ENCODE data around the gene MMP2.

The MMP2 gene

DNA sequence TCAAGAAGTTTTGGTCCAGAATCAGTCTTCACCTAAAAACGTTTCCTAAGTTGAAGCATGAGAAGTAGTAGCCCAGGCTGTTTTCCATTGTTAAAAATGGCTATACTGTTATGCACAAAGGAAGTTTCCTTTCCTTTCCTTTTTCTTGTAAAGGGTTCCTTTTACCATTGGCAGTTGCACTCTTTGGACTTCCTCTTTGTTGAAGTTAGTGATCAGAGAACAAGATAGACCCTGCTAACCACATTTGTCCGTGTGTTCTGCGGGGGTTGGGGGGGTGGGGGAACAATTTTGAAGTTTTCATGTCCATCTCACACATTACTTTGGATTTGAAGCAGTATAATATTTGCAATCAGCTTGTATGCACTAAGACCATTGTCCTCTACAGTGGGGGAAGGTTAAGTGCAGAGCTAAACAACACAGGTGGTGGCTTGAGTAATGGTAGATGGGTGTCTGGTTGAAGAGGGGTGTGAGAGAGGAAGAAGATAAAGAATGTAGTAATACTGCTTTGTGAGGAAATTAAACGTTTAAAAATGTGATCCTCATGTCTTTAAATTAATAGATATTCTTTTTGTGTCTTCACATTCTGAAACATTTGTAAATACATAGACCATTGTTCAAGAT lies 31.3 kb downstream of the MMP2 start:
- no peak for DNase-seq

DNA sequence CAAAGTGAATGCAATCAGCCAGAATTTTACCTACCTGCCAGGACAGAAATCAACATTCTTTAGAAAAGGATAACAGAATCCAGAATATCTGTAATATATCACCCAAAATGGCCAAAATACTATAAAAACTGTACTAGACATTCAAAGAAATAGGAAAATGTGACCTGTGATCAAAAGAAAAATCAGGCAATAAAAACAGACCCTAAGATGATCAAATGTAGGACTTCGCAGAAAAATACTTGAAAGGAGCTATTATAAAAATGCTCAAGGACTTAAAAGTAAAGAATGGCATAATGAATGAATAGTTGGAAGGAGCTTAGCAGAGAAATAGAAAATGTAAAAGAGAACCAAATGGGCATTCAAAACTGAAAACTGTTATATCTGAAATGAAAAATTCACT lies 33.9 kb downstream of the MMP2 start:
- Histone ChIP-seq H3K14ac (ENCODE audit: low read length) (no peak overlapping the region), H2BK5ac (ENCODE audit: low read depth, low read length, poor library complexity) (no peak overlapping the region), H3K79me1 (ENCODE audit: low read length) (peaks cover 9% of the 10 kb centered on the region), H3K4me3 (ENCODE audit: low read depth, low read length) (no peak overlapping the region), H2AFZ (ENCODE audit: insufficient read depth, low read length, poor library complexity) (no peak overlapping the region), H4K91ac (ENCODE audit: low read depth, low read length) (no peak overlapping the region), H3K27me3 (ENCODE audit: insufficient read depth, low read length) (no peaks in the 10 kb centered on the region), H3K18ac (ENCODE audit: low read length) (no peak overlapping the region), H2BK12ac (ENCODE audit: low read length) (no peak overlapping the region), H3K36me3 (ENCODE audit: control insufficient read depth in 1 of 2, insufficient read depth in 2 of 2, low read length in 2 of 2) (peaks cover 4 to 9% of the 10 kb centered on the region in 2 experiments), H3K9ac (ENCODE audit: low read length) (no peak overlapping the region), H3K4me1 (ENCODE audit: control insufficient read depth in 1 of 2, insufficient read depth in 2 of 2, low read length in 2 of 2) (peaks cover 0 to 3% of the 10 kb centered on the region in 2 experiments), H4K12ac (ENCODE audit: low read depth, low read length) (no peak overlapping the region), H2BK120ac (ENCODE audit: insufficient read depth, low read length, poor library complexity) (no peak overlapping the region), H3K27ac (ENCODE audit: low read depth, low read length) (no peak overlapping the region), H4K8ac (ENCODE audit: low read depth, low read length) (no peak overlapping the region), H3K23ac (ENCODE audit: low read length) (no peak overlapping the region), H3K4ac (ENCODE audit: low read depth, low read length) (no peak overlapping the region), H3K4me2 (ENCODE audit: low read length) (no peak overlapping the region), H3K79me2 (ENCODE audit: control insufficient read depth, insufficient read depth, low read length, poor library complexity) (peaks cover 12% of the 10 kb centered on the region), H2AK5ac (ENCODE audit: low read length) (no peak overlapping the region), H3K9me3 (ENCODE audit: insufficient read depth, low read depth, low read length) (no peaks in the 10 kb centered on the region)
- WGBS (ENCODE audit: extremely low coverage, insufficient coverage, insufficient read length): no CpG with 5 or more reads among the region's 1 CpG
- no peak for DNase-seq

More for the DNA sequence above, 31.3 kb downstream of the MMP2 start:
- H3K9me3 ChIP-seq (ENCODE audit: insufficient read depth, low read depth, low read length): no peaks in the 10 kb centered on the region
- H2BK120ac ChIP-seq (ENCODE audit: insufficient read depth, low read length, poor library complexity): peak overlapping the region; percentile 41
- H3K27ac ChIP-seq (ENCODE audit: low read depth, low read length): peak overlapping the region; percentile 90
- H2BK12ac ChIP-seq (ENCODE audit: low read length): no peak overlapping the region
- H2AFZ ChIP-seq (ENCODE audit: insufficient read depth, low read length, poor library complexity): no peak overlapping the region
- peak overlapping the region; percentile 68 for H3K4me2 ChIP-seq (ENCODE audit: low read length)
- no peak overlapping the region for H3K4me3 ChIP-seq (ENCODE audit: low read depth, low read length)
- H3K4me1 ChIP-seq (ENCODE audit: control insufficient read depth in 1 of 2, insufficient read depth in 2 of 2, low read length in 2 of 2): peaks cover 0 to 3% of the 10 kb centered on the region in 2 experiments
- no peak overlapping the region for H3K18ac ChIP-seq (ENCODE audit: low read length)
- no peaks in the 10 kb centered on the region for H3K27me3 ChIP-seq (ENCODE audit: insufficient read depth, low read length)
- H3K36me3 ChIP-seq (ENCODE audit: control insufficient read depth in 1 of 2, insufficient read depth in 2 of 2, low read length in 2 of 2): peaks cover 19 to 28% of the 10 kb centered on the region in 2 experiments
- no peak overlapping the region for H4K12ac ChIP-seq (ENCODE audit: low read depth, low read length)
- H3K79me2 ChIP-seq (ENCODE audit: control insufficient read depth, insufficient read depth, low read length, poor library complexity): peaks cover 12% of the 10 kb centered on the region
- H3K79me1 ChIP-seq (ENCODE audit: low read length): peaks cover 10% of the 10 kb centered on the region
- WGBS (ENCODE audit: extremely low coverage, insufficient coverage, insufficient read length): no CpG with 5 or more reads among the region's 4 CpGs
- H3K4ac ChIP-seq (ENCODE audit: low read depth, low read length): peak overlapping the region; percentile 90
- H3K23ac ChIP-seq (ENCODE audit: low read length): no peak overlapping the region
- peak overlapping the region; percentile 57 for H2BK5ac ChIP-seq (ENCODE audit: low read depth, low read length, poor library complexity)
- no peak overlapping the region for H2AK5ac ChIP-seq (ENCODE audit: low read length)
- H4K8ac ChIP-seq (ENCODE audit: low read depth, low read length): no peak overlapping the region
- peak overlapping the region; percentile 73 for H3K9ac ChIP-seq (ENCODE audit: low read length)
- H3K14ac ChIP-seq (ENCODE audit: low read length): peak overlapping the region; percentile 26
- H4K91ac ChIP-seq (ENCODE audit: low read depth, low read length): peak overlapping the region; percentile 42

DNA sequence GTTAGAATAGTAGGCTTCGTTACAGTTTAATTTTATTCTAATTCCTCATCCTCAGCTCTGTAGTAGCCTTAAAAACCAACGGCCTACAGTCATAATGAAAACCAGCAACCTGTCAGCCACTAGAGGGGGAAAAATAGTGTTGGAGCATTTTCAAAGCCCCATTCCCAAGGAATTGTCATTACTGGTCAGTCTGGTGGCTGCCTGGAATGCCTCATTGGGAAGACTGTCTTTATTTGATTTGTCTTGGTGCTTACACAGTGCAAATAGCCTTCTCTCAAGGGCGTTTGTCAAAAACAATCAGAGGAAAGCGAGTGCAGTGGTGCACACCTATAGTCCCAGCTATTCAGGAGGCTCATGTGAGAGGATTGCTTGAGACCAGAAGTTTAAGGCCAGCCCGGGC lies 34.6 kb downstream of the MMP2 start:
- Histone ChIP-seq H4K12ac (ENCODE audit: low read depth, low read length) (no peak overlapping the region), H3K14ac (ENCODE audit: low read length) (no peak overlapping the region), H4K8ac (ENCODE audit: low read depth, low read length) (no peak overlapping the region), H2BK5ac (ENCODE audit: low read depth, low read length, poor library complexity) (no peak overlapping the region), H2AK5ac (ENCODE audit: low read length) (no peak overlapping the region), H3K4ac (ENCODE audit: low read depth, low read length) (peak overlapping the region; percentile 49), H3K79me1 (ENCODE audit: low read length) (peaks cover 9% of the 10 kb centered on the region), H3K4me1 (ENCODE audit: control insufficient read depth in 1 of 2, insufficient read depth in 2 of 2, low read length in 2 of 2) (peaks cover 0 to 3% of the 10 kb centered on the region in 2 experiments), H3K18ac (ENCODE audit: low read length) (no peak overlapping the region), H3K4me3 (ENCODE audit: low read depth, low read length) (no peak overlapping the region), H3K27ac (ENCODE audit: low read depth, low read length) (no peak overlapping the region), H2BK120ac (ENCODE audit: insufficient read depth, low read length, poor library complexity) (no peak overlapping the region), H3K23ac (ENCODE audit: low read length) (no peak overlapping the region), H3K36me3 (ENCODE audit: control insufficient read depth in 1 of 2, insufficient read depth in 2 of 2, low read length in 2 of 2) (peaks cover 4 to 9% of the 10 kb centered on the region in 2 experiments), H2BK12ac (ENCODE audit: low read length) (no peak overlapping the region), H3K4me2 (ENCODE audit: low read length) (no peak overlapping the region), H3K9ac (ENCODE audit: low read length) (no peak overlapping the region), H3K27me3 (ENCODE audit: insufficient read depth, low read length) (no peaks in the 10 kb centered on the region), H3K79me2 (ENCODE audit: control insufficient read depth, insufficient read depth, low read length, poor library complexity) (peaks cover 12% of the 10 kb centered on the region), H2AFZ (ENCODE audit: insufficient read depth, low read length, poor library complexity) (no peak overlapping the region), H3K9me3 (ENCODE audit: insufficient read depth, low read depth, low read length) (no peaks in the 10 kb centered on the region), H4K91ac (ENCODE audit: low read depth, low read length) (no peak overlapping the region)
- peak in 1 of 2 donors; percentile 26 for DNase-seq
- WGBS (ENCODE audit: extremely low coverage, insufficient coverage, insufficient read length): no CpG with 5 or more reads among the region's 5 CpGs

DNA sequence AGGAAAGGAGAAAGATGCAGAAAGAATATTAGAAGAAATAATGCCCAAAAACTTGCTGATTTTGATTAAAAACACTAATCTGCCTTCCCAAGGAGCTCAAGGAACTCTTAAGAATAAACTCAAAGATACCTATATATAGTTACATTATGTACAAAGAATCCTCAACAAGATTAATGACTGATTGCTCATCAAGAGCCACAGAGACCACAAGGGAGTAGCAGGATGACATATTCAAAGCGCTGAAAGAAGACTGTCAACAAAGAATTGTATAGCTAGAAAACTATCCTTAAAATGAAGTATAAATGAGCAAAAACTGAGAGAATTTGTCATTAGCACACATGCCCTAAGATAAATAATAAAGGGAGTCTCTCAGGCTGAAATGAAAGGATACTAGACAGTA lies 36.1 kb downstream of the MMP2 start:
- H3K18ac ChIP-seq (ENCODE audit: low read length): no peak overlapping the region
- no peak overlapping the region for H3K9ac ChIP-seq (ENCODE audit: low read length)
- H3K9me3 ChIP-seq (ENCODE audit: insufficient read depth, low read depth, low read length): no peaks in the 10 kb centered on the region
- H4K12ac ChIP-seq (ENCODE audit: low read depth, low read length): no peak overlapping the region
- H2BK120ac ChIP-seq (ENCODE audit: insufficient read depth, low read length, poor library complexity): no peak overlapping the region
- no CpG with 5 or more reads among the region's 1 CpG for WGBS (ENCODE audit: extremely low coverage, insufficient coverage, insufficient read length)
- no peak overlapping the region for H3K27ac ChIP-seq (ENCODE audit: low read depth, low read length)
- H3K4me3 ChIP-seq (ENCODE audit: low read depth, low read length): no peak overlapping the region
- H3K23ac ChIP-seq (ENCODE audit: low read length): no peak overlapping the region
- peaks cover 0 to 3% of the 10 kb centered on the region in 2 experiments for H3K4me1 ChIP-seq (ENCODE audit: control insufficient read depth in 1 of 2, insufficient read depth in 2 of 2, low read length in 2 of 2)
- no peak overlapping the region for H2BK5ac ChIP-seq (ENCODE audit: low read depth, low read length, poor library complexity)
- no peak overlapping the region for H2AFZ ChIP-seq (ENCODE audit: insufficient read depth, low read length, poor library complexity)
- H2BK12ac ChIP-seq (ENCODE audit: low read length): no peak overlapping the region
- no peak overlapping the region for H3K4me2 ChIP-seq (ENCODE audit: low read length)
- no peak overlapping the region for H3K14ac ChIP-seq (ENCODE audit: low read length)
- no peak overlapping the region for H4K8ac ChIP-seq (ENCODE audit: low read depth, low read length)
- H2AK5ac ChIP-seq (ENCODE audit: low read length): no peak overlapping the region
- no peak overlapping the region for H4K91ac ChIP-seq (ENCODE audit: low read depth, low read length)
- peaks cover 5 to 9% of the 10 kb centered on the region in 2 experiments for H3K36me3 ChIP-seq (ENCODE audit: control insufficient read depth in 1 of 2, insufficient read depth in 2 of 2, low read length in 2 of 2)
- H3K79me2 ChIP-seq (ENCODE audit: control insufficient read depth, insufficient read depth, low read length, poor library complexity): peaks cover 3% of the 10 kb centered on the region
- no peak for DNase-seq
- no peak overlapping the region for H3K4ac ChIP-seq (ENCODE audit: low read depth, low read length)
- no peaks in the 10 kb centered on the region for H3K79me1 ChIP-seq (ENCODE audit: low read length)
- no peaks in the 10 kb centered on the region for H3K27me3 ChIP-seq (ENCODE audit: insufficient read depth, low read length)
